ENCODE results near the gene GRK5.

The GRK5 gene

GRCh38 chr10:119335671-119336353, 128.4 kb downstream of the GRK5 start:
- no peak overlapping the region for H2AFZ ChIP-seq (ENCODE audit: insufficient read depth, low read length, poor library complexity)
- no CpG with 5 or more reads among the region's 10 CpGs for WGBS (ENCODE audit: extremely low coverage, insufficient coverage, insufficient read length)

GRCh38 chr10:119336599-119336998, 129.2 kb downstream of the GRK5 start:
- Histone ChIP-seq H2AK5ac (ENCODE audit: low read length) (no peak overlapping the region), H3K27ac (ENCODE audit: low read depth, low read length) (no peak overlapping the region), H3K4me1 (ENCODE audit: control insufficient read depth in 1 of 2, insufficient read depth in 2 of 2, low read length in 2 of 2) (peaks cover 3 to 7% of the 10 kb centered on the region in 2 experiments), H3K4me3 (ENCODE audit: low read depth, low read length) (no peak overlapping the region), H3K27me3 (ENCODE audit: insufficient read depth, low read length) (no peaks in the 10 kb centered on the region), H2BK12ac (ENCODE audit: low read length) (no peak overlapping the region), H2BK5ac (ENCODE audit: low read depth, low read length, poor library complexity) (no peak overlapping the region), H3K36me3 (ENCODE audit: control insufficient read depth in 1 of 2, insufficient read depth in 2 of 2, low read length in 2 of 2) (no peaks in the 10 kb centered on the region), H3K4ac (ENCODE audit: low read depth, low read length) (no peak overlapping the region), H3K9ac (ENCODE audit: low read length) (no peak overlapping the region), H3K14ac (ENCODE audit: low read length) (no peak overlapping the region), H3K4me2 (ENCODE audit: low read length) (no peak overlapping the region), H4K8ac (ENCODE audit: low read depth, low read length) (no peak overlapping the region), H2AFZ (ENCODE audit: insufficient read depth, low read length, poor library complexity) (no peak overlapping the region), H4K91ac (ENCODE audit: low read depth, low read length) (no peak overlapping the region), H3K9me3 (ENCODE audit: insufficient read depth, low read depth, low read length) (peaks cover 2% of the 10 kb centered on the region), H3K18ac (ENCODE audit: low read length) (no peak overlapping the region), H3K79me1 (ENCODE audit: low read length) (no peaks in the 10 kb centered on the region), H3K23ac (ENCODE audit: low read length) (no peak overlapping the region), H3K79me2 (ENCODE audit: control insufficient read depth, insufficient read depth, low read length, poor library complexity) (no peaks in the 10 kb centered on the region), H2BK120ac (ENCODE audit: insufficient read depth, low read length, poor library complexity) (no peak overlapping the region), H4K12ac (ENCODE audit: low read depth, low read length) (no peak overlapping the region)
- no peak for DNase-seq
- WGBS (ENCODE audit: extremely low coverage, insufficient coverage, insufficient read length): no CpG with 5 or more reads among the region's 17 CpGs

More at GRCh38 chr10:119335671-119336353, 128.4 kb downstream of the GRK5 start:
- no peak overlapping the region for H2BK120ac ChIP-seq (ENCODE audit: insufficient read depth, low read length, poor library complexity)
- H3K4me2 ChIP-seq (ENCODE audit: low read length): no peak overlapping the region
- no peak overlapping the region for H3K27ac ChIP-seq (ENCODE audit: low read depth, low read length)
- H3K18ac ChIP-seq (ENCODE audit: low read length): no peak overlapping the region
- H4K91ac ChIP-seq (ENCODE audit: low read depth, low read length): no peak overlapping the region
- no peak overlapping the region for H4K12ac ChIP-seq (ENCODE audit: low read depth, low read length)
- no peaks in the 10 kb centered on the region for H3K27me3 ChIP-seq (ENCODE audit: insufficient read depth, low read length)
- H4K8ac ChIP-seq (ENCODE audit: low read depth, low read length): no peak overlapping the region
- no peak overlapping the region for H2BK12ac ChIP-seq (ENCODE audit: low read length)
- no peak overlapping the region for H2AK5ac ChIP-seq (ENCODE audit: low read length)
- no peak for DNase-seq
- peaks cover 2% of the 10 kb centered on the region for H3K9me3 ChIP-seq (ENCODE audit: insufficient read depth, low read depth, low read length)
- H3K4me3 ChIP-seq (ENCODE audit: low read depth, low read length): no peak overlapping the region
- no peak overlapping the region for H3K14ac ChIP-seq (ENCODE audit: low read length)
- H3K4ac ChIP-seq (ENCODE audit: low read depth, low read length): no peak overlapping the region
- H3K36me3 ChIP-seq (ENCODE audit: control insufficient read depth in 1 of 2, insufficient read depth in 2 of 2, low read length in 2 of 2): no peaks in the 10 kb centered on the region
- no peaks in the 10 kb centered on the region for H3K79me2 ChIP-seq (ENCODE audit: control insufficient read depth, insufficient read depth, low read length, poor library complexity)
- no peak overlapping the region for H2BK5ac ChIP-seq (ENCODE audit: low read depth, low read length, poor library complexity)
- peaks cover 0 to under 1% of the 10 kb centered on the region in 2 experiments for H3K4me1 ChIP-seq (ENCODE audit: control insufficient read depth in 1 of 2, insufficient read depth in 2 of 2, low read length in 2 of 2)
- no peak overlapping the region for H3K9ac ChIP-seq (ENCODE audit: low read length)
- H3K23ac ChIP-seq (ENCODE audit: low read length): no peak overlapping the region
- no peaks in the 10 kb centered on the region for H3K79me1 ChIP-seq (ENCODE audit: low read length)

- Histone ChIP-seq H3K79me1 (ENCODE audit: low read length) (no peaks in the 10 kb centered on the region), H3K9me3 (ENCODE audit: insufficient read depth, low read depth, low read length) (peaks cover 2% of the 10 kb centered on the region), H2BK120ac (ENCODE audit: insufficient read depth, low read length, poor library complexity) (no peak overlapping the region), H4K8ac (ENCODE audit: low read depth, low read length) (no peak overlapping the region), H3K4me1 (ENCODE audit: control insufficient read depth in 1 of 2, insufficient read depth in 2 of 2, low read length in 2 of 2) (peaks cover 3 to 8% of the 10 kb centered on the region in 2 experiments), H4K91ac (ENCODE audit: low read depth, low read length) (no peak overlapping the region), H2AK5ac (ENCODE audit: low read length) (no peak overlapping the region), H2BK5ac (ENCODE audit: low read depth, low read length, poor library complexity) (no peak overlapping the region), H2BK12ac (ENCODE audit: low read length) (no peak overlapping the region), H3K9ac (ENCODE audit: low read length) (no peak overlapping the region), H3K4me3 (ENCODE audit: low read depth, low read length) (no peak overlapping the region), H2AFZ (ENCODE audit: insufficient read depth, low read length, poor library complexity) (no peak overlapping the region), H3K4me2 (ENCODE audit: low read length) (no peak overlapping the region), H4K12ac (ENCODE audit: low read depth, low read length) (no peak overlapping the region), H3K27ac (ENCODE audit: low read depth, low read length) (no peak overlapping the region), H3K14ac (ENCODE audit: low read length) (no peak overlapping the region), H3K36me3 (ENCODE audit: control insufficient read depth in 1 of 2, insufficient read depth in 2 of 2, low read length in 2 of 2) (no peaks in the 10 kb centered on the region), H3K23ac (ENCODE audit: low read length) (no peak overlapping the region), H3K4ac (ENCODE audit: low read depth, low read length) (no peak overlapping the region), H3K18ac (ENCODE audit: low read length) (no peak overlapping the region), H3K79me2 (ENCODE audit: control insufficient read depth, insufficient read depth, low read length, poor library complexity) (no peaks in the 10 kb centered on the region), H3K27me3 (ENCODE audit: insufficient read depth, low read length) (no peaks in the 10 kb centered on the region)
- DNase-seq: no peak
- no CpG with 5 or more reads among the region's 4 CpGs for WGBS (ENCODE audit: extremely low coverage, insufficient coverage, insufficient read length)
These were observed 129.9 kb downstream of the GRK5 start for GRCh38 chr10:119337223-119337622.

- H3K14ac ChIP-seq (ENCODE audit: low read length): no peak overlapping the region
- no peak overlapping the region for H4K8ac ChIP-seq (ENCODE audit: low read depth, low read length)
- no peak overlapping the region for H2AK5ac ChIP-seq (ENCODE audit: low read length)
- H3K36me3 ChIP-seq (ENCODE audit: control insufficient read depth in 1 of 2, insufficient read depth in 2 of 2, low read length in 2 of 2): no peaks in the 10 kb centered on the region
- H3K4me3 ChIP-seq (ENCODE audit: low read depth, low read length): no peak overlapping the region
- no peak for DNase-seq
- no peak overlapping the region for H2BK5ac ChIP-seq (ENCODE audit: low read depth, low read length, poor library complexity)
- H3K9ac ChIP-seq (ENCODE audit: low read length): no peak overlapping the region
- H3K18ac ChIP-seq (ENCODE audit: low read length): no peak overlapping the region
- no peaks in the 10 kb centered on the region for H3K79me2 ChIP-seq (ENCODE audit: control insufficient read depth, insufficient read depth, low read length, poor library complexity)
- no peak overlapping the region for H4K12ac ChIP-seq (ENCODE audit: low read depth, low read length)
- H3K79me1 ChIP-seq (ENCODE audit: low read length): no peaks in the 10 kb centered on the region
- no peak overlapping the region for H3K23ac ChIP-seq (ENCODE audit: low read length)
- H3K27me3 ChIP-seq (ENCODE audit: insufficient read depth, low read length): no peaks in the 10 kb centered on the region
- H2BK12ac ChIP-seq (ENCODE audit: low read length): no peak overlapping the region
- peaks cover 2% of the 10 kb centered on the region for H3K9me3 ChIP-seq (ENCODE audit: insufficient read depth, low read depth, low read length)
- H2BK120ac ChIP-seq (ENCODE audit: insufficient read depth, low read length, poor library complexity): no peak overlapping the region
- no peak overlapping the region for H3K4me2 ChIP-seq (ENCODE audit: low read length)
- no peak overlapping the region for H3K27ac ChIP-seq (ENCODE audit: low read depth, low read length)
- no peak overlapping the region for H3K4ac ChIP-seq (ENCODE audit: low read depth, low read length)
- H3K4me1 ChIP-seq (ENCODE audit: control insufficient read depth in 1 of 2, insufficient read depth in 2 of 2, low read length in 2 of 2): peaks cover 3 to 8% of the 10 kb centered on the region in 2 experiments
- no CpG with 5 or more reads among the region's 8 CpGs for WGBS (ENCODE audit: extremely low coverage, insufficient coverage, insufficient read length)
- no peak overlapping the region for H2AFZ ChIP-seq (ENCODE audit: insufficient read depth, low read length, poor library complexity)
- no peak overlapping the region for H4K91ac ChIP-seq (ENCODE audit: low read depth, low read length)
These were observed 130.5 kb downstream of the GRK5 start for GRCh38 chr10:119337796-119338432.
